Measurements from ENCODE around the gene ACTG1.

ACTG1 gene

DNA sequence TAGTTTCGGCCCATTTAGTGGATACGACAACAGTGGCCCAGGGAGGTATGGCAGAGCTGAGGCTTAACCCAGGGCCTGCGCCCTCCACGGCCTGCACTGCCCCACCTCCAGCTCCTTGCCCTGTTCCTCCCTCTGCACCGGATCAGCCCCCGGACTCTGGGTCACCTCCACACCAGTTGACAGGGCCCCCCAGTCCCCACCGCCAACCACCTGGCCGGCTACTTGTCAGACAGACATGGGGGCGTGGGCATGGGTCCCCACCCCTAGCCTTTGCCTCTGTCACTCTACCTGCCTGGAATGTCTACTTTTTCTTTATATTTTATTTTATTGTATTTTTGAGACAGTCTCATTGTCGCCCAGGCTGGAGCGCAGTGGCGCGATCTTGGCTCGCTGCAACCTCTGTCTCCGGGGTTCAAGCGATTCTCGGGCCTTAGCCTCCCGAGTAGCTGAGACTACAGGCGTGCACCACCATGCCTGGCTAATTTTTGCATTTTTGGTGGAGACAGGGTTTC lies 3.0 kb upstream of the ACTG1 start:
- no peak for DNase-seq

- DNase-seq, result peak; percentile 82
Measured at GRCh38 chr17:81514739-81515529, 2.3 kb upstream of the ACTG1 start.

GRCh38 chr17:81514489-81514738 lies 1.8 kb upstream of the ACTG1 start:
- DNase-seq, result no peak

DNA sequence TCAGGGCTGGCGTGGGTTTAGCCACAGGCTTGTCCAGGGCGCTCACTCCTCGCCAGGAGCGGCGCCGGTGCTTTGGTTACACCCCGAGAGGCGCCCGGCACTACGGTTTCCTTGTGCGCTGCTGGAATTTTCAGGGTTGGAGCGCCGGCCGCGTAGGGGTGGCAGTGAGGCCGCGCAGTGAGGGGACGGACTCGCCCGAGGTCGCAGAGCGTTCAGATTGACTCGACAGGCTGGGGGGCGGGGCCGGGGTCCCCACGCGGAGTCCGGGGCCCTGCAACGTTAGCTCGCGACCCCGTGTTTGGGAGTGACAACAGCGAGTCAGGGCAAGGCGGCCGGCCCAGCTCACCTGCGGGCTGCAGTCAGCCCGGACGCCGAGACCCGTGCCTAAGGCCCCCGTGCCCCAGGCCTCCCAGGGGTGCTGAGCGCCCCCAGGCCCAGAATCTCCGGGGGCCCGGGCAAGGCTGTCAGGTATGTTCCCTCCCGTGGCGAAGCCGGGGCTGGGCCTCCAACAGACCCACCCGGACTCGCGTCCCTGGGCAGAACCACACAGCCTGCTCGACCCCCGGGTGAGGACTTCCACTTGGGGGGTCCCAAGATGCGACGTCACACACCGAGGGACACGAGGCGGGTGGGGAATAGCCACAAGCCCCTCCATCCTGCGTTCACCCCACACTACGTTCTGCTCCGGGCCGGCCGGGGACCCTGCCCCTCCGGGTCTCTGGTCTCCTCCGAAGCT lies 1.3 kb upstream of the ACTG1 start:
- peak; percentile 69 for DNase-seq

DNA sequence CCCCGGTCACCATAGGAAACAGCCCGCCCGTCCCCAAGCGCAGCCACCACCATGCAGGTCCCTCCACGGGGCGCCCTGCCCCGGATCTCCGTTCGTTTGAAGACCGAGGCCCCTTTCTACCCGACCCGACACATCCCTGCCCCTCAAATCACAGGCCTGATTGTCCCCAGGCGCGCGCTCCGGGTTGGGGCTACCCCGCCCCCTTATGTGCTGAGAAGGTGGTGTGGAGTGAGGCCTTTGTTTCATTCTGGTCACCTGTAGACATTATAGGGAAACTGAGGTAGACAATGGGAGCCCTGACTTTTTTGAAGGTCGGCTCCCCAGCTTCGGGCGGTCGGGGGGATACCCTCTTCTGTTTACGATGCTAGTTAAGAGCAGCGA lies 763 bp upstream of the ACTG1 start:
- DNase-seq, result peak; percentile 80

GRCh38 chr17:81511804-81512561 lies 616 bp downstream of the ACTG1 start:
- DNase-seq, result peak; percentile 64

DNA sequence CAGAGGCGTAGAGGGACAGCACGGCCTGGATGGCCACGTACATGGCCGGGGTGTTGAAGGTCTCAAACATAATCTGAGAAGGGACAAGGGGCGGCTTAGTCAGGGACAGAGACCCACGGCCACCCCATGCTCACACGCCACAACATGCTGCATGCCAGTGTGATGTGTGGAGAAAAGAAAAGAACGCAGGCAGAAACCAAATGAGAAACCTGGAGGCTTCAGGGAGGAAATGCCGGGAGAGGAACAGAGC lies 1.1 kb downstream of the ACTG1 start:
- DNase-seq, result peak; percentile 37

- DNase-seq, result peak; percentile 46
Measured at GRCh38 chr17:81510785-81511553, 1.6 kb downstream of the ACTG1 start.

- DNase-seq, result peak; percentile 19
Measured at GRCh38 chr17:81509972-81510784, 2.4 kb downstream of the ACTG1 start.

DNA sequence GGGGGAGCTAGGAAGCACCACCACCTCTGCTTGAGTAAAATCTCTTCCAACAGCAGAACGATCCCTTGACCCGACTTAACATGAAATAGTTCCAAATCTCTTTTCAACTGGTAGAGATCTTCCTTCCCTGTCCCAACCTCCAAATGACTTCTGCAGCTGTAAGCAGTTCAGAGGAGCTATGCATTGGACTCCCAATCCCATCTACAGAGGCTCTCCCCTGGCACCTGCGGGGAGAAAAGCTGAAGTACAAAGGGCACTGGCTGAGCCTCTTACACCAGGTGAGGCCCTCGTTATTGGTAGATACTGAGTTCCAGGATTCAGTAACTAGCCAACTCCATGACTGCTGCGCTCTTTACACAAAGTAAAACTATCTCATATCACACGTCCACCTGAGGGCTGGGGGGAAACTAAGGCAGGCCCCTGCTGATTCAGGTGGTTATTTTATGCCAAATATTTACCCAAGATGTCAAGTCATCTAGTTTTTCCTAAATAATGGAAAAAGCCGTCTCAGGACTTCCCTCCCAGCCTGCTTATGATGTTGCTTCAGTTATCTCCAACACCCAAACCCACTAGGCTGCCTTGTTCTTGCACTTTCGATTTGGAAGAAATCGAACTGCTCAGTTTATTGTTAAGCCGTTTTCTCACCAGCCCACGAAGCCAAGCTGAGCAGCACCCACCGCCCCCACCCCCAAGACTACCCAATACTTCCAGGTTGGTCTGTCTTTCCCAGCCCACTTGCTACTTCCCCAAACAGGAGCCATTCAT lies 3.2 kb downstream of the ACTG1 start:
- DNase-seq, result peak; percentile 34

- peak; percentile 54 for DNase-seq
Measured at GRCh38 chr17:81508639-81509206, 3.9 kb downstream of the ACTG1 start.

DNA sequence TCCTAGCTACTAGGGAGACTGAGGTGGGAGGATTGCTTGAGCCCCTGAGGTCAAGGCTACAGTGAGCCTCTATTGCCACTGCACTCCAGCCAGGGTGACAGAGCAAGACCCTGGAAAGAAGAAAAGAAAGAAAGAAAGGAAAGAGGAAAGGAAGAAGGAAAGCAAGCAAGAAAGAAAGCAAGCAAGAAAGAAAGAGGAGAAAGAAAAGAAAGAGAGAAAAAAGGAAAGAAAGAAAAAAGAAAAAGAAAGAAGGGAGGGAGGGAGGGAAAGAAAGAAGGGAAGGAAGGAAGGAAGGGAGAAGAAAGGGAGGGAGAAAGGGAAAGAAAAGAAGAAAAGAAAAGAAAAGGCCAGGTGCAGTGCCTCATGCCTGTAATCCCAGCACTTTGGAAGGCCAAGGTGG lies 9.0 kb downstream of the ACTG1 start:
- DNase-seq, result no peak

GRCh38 chr17:81502471-81503017 lies 10.1 kb downstream of the ACTG1 start:
- DNase-seq, result no peak

DNA sequence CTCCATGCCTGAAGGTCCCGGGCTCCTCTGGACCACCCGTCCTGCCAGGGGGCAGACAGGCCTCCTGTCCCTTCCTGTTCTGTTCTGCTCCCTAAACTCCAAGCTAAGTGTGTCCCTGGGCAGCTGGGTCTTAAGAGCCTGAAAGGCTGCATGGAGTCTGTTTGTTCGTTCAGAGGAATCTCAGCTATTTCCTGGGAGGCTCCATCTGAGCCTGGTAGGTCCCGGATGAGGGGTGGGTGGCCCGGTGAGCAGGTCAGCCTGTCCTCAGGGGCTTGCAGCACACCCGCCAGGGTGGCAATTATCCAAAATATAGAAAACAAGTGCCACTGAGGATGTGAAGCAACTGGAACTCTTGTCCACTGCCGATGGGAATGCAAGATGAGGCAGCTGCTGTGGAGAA lies 12.6 kb downstream of the ACTG1 start:
- DNase-seq, result no peak

DNA sequence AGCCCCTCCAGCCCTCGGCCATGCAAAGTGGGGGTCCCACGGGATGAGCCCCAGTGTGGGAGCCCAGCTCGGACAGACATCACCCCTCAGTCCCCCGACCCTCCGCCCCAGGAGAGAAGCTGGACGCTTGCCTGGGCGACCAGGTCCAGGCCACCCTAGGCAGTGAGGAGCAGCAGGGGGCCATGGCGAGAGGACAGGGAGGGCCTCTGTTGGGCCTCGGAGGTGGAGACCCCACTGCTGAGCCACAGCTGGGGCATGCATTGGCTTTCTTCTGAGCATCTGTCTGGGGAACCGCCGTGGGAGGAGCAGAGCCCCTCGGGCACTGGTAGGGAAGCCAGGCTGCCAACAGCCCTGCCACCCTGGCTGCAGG lies 13.0 kb downstream of the ACTG1 start:
- DNase-seq, result no peak

- DNase-seq, result no peak
Measured at GRCh38 chr17:81498953-81499600, 13.5 kb downstream of the ACTG1 start.

- peak; percentile 34 for DNase-seq
Measured at GRCh38 chr17:81494626-81495377, 17.8 kb downstream of the ACTG1 start.

DNA sequence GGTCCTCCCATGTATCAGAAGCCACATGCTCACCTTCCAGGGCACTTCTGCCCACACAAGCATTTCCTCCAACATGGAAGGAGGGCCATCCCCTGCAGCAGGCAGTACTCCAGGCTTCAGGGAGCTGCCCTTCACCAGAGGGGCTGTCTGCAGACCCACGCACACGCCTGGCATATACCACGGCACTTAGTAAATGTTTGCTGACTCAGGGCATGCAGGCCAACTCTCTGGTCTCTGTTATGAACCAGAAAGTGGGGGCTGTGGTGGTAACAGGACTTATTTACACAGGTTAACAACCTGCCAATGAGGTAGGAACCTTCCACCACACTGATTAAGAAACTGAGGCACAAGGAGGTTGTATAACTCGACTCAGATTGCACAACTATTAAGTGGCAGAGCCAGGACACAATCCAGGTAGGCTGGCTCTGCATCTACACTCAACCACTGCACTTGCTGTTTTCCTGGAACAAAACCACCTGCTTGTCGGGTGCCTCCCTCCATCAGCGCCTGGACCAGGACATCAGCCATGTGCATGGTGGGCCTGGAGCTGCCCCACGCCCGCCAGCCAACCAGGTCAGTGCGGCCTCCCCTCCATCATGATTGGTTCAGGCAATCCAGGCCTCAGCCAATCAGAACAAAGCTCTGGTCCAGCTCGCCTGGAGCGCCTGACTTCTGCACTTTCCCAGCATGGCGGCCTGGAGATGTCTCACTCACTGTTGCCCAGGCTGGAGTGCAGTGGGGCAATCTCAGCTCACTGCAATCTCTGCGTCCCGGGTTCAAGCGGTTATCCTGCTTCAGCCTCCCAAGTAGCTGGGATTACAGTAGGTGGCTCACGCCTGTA lies 19.2 kb downstream of the ACTG1 start:
- DNase-seq, result no peak

DNA sequence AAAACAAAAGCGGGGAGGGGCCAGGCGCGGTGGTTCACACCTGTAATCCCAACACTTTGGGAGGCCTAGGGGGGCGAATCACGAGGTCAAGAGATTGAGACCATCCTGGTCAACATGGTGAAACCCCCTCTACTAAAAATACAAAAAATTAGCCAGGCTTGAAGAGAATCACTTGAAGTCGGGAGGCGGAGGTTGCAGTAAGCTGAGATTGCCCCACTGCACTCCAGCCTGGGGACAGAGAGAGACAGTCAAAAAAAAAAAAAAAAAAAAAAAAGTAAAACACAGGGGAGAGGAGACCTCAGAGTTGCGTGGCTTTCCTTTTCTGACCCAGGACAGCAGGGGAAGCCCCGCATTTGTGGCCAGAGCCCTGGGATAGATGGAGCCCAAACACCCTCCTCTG lies 19.9 kb downstream of the ACTG1 start:
- no peak for DNase-seq

All from activated CD4-positive, alpha-beta T cell treated with anti-CD3 and anti-CD28 coated beads, Interleukin-10, Interleukin-2, amounts not matched to agents 100 ng/mL and 50 ng/mL, durations not matched to agents 16 hours and 8 hours (primary cell).